Chondrocyte (in vitro differentiated cells): ENCODE measurements around the gene PGPEP1. TPM values are rescaled to one million over a fixed set of nuclear protein-coding genes. Genes with fewer than 3 reads are reported as not detected.

ENCODE experiments used
- DNase-seq: peaks from one replicate; pipeline ENCODE4 v3.0.0; 2021; ENCODE audit warnings: mixed read lengths, low spot score
- H3K27ac Mint-ChIP-seq: one replicate; pipeline ENCODE4 v1.8.0; 2021; ENCODE audit warnings: mild to moderate bottlenecking, moderate library complexity, mixed read lengths; ENCODE audit not compliant: unreplicated experiment
- H3K27me3 Mint-ChIP-seq: 2 replicates; pipeline ENCODE4 v1.8.0; 2021; ENCODE audit warnings: low read depth, mixed read lengths
- H3K36me3 Mint-ChIP-seq: 2 replicates; pipeline ENCODE4 v1.8.0; 2021; ENCODE audit warnings: low read depth, mixed read lengths
- H3K4me1 Mint-ChIP-seq: 2 replicates; pipeline ENCODE4 v1.8.0; 2021; ENCODE audit warnings: low read depth, mild to moderate bottlenecking, mixed read lengths
- H3K4me3 Mint-ChIP-seq: one replicate; pipeline ENCODE4 v1.8.0; 2021; ENCODE audit warnings: mild to moderate bottlenecking, moderate library complexity, mixed read lengths; ENCODE audit not compliant: unreplicated experiment
- H3K9me3 Mint-ChIP-seq: 2 replicates; pipeline ENCODE4 v1.8.0; 2021; ENCODE audit warnings: low read depth, mixed read lengths
- CTCF ChIP-seq: fragments of 200-600 bp; sonication (generic); IDR thresholded peaks from 2 replicates; pipeline ENCODE4 v1.5.0; 2021; ENCODE audit warnings: antibody characterized with exemption, mild to moderate bottlenecking, moderate library complexity
- total RNA-seq: library from RNA; stranded (reverse); gene quantifications from 3 replicates; pipeline ENCODE4 v1.2.1, GENCODE V29; 2021

The PGPEP1 gene
- total RNA-seq, 1 donor from 2014 or later = 21.5 TPM

- DNase-seq = no peak
- H3K4me1 Mint-ChIP-seq = peaks cover 37% of the 10 kb centered on the region
- no peaks in the 10 kb centered on the region for H3K9me3 Mint-ChIP-seq
- TF ChIP-seq CTCF = no peak
- H3K36me3 Mint-ChIP-seq = peaks cover 2% of the 10 kb centered on the region
- no peak overlapping the region for H3K4me3 Mint-ChIP-seq
- no peaks in the 10 kb centered on the region for H3K27me3 Mint-ChIP-seq
- H3K27ac Mint-ChIP-seq = peak overlapping the region; percentile 38
Observed at GRCh38 chr19:18368504-18369222, 28.3 kb downstream of the PGPEP1 start.

GRCh38 chr19:18373407-18373891 is 33.1 kb downstream of the PGPEP1 start:
- Mint-ChIP-seq H3K4me3 (no peak overlapping the region), H3K27ac (peak overlapping the region; percentile 97), H3K4me1 (peaks cover 39% of the 10 kb centered on the region), H3K36me3 (no peaks in the 10 kb centered on the region), H3K27me3 (no peaks in the 10 kb centered on the region), H3K9me3 (no peaks in the 10 kb centered on the region)
- no peak for TF ChIP-seq CTCF
- DNase-seq = no peak

- peak overlapping the region; percentile 10 for H3K4me3 Mint-ChIP-seq
- H3K27ac Mint-ChIP-seq = peak overlapping the region; percentile 97
- H3K9me3 Mint-ChIP-seq = no peaks in the 10 kb centered on the region
- no peaks in the 10 kb centered on the region for H3K36me3 Mint-ChIP-seq
- no peaks in the 10 kb centered on the region for H3K27me3 Mint-ChIP-seq
- TF ChIP-seq CTCF = no peak
- peak; percentile 97 for DNase-seq
- peaks cover 39% of the 10 kb centered on the region for H3K4me1 Mint-ChIP-seq
Observed at GRCh38 chr19:18373892-18374629, 33.7 kb downstream of the PGPEP1 start.

GRCh38 chr19:18377026-18377425 is 36.6 kb downstream of the PGPEP1 start:
- no peak for DNase-seq
- Mint-ChIP-seq H3K27me3 (no peaks in the 10 kb centered on the region), H3K4me3 (no peak overlapping the region), H3K36me3 (no peaks in the 10 kb centered on the region), H3K27ac (peak overlapping the region; percentile 18), H3K9me3 (no peaks in the 10 kb centered on the region), H3K4me1 (peaks cover 47% of the 10 kb centered on the region)
- no peak for TF ChIP-seq CTCF
